Measurements from ENCODE around the gene CPLANE1.

The CPLANE1 gene

DNA sequence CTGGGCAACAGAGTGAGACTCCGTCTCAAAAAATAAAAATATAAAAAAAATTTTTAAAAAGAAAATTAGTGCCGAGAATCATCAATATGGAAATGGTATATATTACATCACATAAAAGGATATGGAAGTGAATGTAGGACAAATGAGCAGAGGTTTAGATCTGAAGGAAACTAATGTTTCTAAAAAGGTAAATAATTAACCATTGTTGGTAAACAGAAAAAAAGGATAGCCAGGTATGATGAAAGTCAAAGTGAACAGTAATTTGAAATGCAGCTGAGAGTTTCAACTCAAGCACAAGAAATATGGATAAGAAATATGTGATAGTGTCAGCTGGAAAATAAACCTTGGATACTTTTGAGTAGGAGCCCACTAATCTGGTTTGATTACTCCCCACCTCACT, 76.2 kb downstream of the CPLANE1 start:
- TF ChIP-seq ZFP30 (CRISPR knock-in tag; IDR thresholded peaks at IDR 0.05), result no peak
- TF ChIP-seq ZNF565 (CRISPR knock-in tag; conservative IDR thresholded peaks at IDR 0.05; ENCODE audit: low read depth), result no peak
- TF ChIP-seq OSR1 (CRISPR knock-in tag; IDR thresholded peaks at IDR 0.05), result no peak
- TF ChIP-seq, protein P1, sequence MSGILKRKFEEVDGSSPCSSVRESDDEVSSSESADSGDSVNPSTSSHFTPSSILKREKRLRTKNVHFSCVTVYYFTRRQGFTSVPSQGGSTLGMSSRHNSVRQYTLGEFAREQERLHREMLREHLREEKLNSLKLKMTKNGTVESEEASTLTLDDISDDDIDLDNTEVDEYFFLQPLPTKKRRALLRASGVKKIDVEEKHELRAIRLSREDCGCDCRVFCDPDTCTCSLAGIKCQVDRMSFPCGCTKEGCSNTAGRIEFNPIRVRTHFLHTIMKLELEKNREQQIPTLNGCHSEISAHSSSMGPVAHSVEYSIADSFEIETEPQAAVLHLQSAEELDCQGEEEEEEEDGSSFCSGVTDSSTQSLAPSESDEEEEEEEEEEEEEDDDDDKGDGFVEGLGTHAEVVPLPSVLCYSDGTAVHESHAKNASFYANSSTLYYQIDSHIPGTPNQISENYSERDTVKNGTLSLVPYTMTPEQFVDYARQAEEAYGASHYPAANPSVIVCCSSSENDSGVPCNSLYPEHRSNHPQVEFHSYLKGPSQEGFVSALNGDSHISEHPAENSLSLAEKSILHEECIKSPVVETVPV (CRISPR knock-in tag; IDR thresholded peaks at IDR 0.05), result no peak
- TF ChIP-seq GLIS3 (CRISPR knock-in tag; IDR thresholded peaks at IDR 0.05), result no peak
- TF ChIP-seq, protein P2, sequence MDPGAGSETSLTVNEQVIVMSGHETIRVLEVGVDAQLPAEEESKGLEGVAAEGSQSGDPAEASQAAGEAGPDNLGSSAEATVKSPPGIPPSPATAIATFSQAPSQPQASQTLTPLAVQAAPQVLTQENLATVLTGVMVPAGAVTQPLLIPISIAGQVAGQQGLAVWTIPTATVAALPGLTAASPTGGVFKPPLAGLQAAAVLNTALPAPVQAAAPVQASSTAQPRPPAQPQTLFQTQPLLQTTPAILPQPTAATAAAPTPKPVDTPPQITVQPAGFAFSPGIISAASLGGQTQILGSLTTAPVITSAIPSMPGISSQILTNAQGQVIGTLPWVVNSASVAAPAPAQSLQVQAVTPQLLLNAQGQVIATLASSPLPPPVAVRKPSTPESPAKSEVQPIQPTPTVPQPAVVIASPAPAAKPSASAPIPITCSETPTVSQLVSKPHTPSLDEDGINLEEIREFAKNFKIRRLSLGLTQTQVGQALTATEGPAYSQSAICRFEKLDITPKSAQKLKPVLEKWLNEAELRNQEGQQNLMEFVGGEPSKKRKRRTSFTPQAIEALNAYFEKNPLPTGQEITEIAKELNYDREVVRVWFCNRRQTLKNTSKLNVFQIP (CRISPR knock-in tag; IDR thresholded peaks at IDR 0.05; ENCODE audit: borderline replicate concordance, low read depth), result no peak
- TF ChIP-seq ZC3H10 (CRISPR knock-in tag; IDR thresholded peaks at IDR 0.05), result no peak
- TF ChIP-seq, protein P3, sequence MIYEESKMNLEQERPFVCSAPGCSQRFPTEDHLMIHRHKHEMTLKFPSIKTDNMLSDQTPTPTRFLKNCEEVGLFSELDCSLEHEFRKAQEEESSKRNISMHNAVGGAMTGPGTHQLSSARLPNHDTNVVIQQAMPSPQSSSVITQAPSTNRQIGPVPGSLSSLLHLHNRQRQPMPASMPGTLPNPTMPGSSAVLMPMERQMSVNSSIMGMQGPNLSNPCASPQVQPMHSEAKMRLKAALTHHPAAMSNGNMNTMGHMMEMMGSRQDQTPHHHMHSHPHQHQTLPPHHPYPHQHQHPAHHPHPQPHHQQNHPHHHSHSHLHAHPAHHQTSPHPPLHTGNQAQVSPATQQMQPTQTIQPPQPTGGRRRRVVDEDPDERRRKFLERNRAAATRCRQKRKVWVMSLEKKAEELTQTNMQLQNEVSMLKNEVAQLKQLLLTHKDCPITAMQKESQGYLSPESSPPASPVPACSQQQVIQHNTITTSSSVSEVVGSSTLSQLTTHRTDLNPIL (CRISPR knock-in tag; IDR thresholded peaks at IDR 0.05; ENCODE audit: low read depth), result no peak
- TF ChIP-seq ZNF70 (CRISPR knock-in tag; IDR thresholded peaks at IDR 0.05), result no peak
- TF ChIP-seq TCF4 (CRISPR knock-in tag; IDR thresholded peaks at IDR 0.05; ENCODE audit: borderline replicate concordance), result no peak
- TF ChIP-seq TOX (CRISPR knock-in tag; IDR thresholded peaks at IDR 0.05; ENCODE audit: borderline replicate concordance), result no peak
- no peak for TF ChIP-seq ARNTL (CRISPR knock-in tag; IDR thresholded peaks at IDR 0.05; ENCODE audit: borderline replicate concordance, low read depth)
- no peak for TF ChIP-seq BACH2 (CRISPR knock-in tag; IDR thresholded peaks at IDR 0.05; ENCODE audit: borderline replicate concordance)
- no peak for TF ChIP-seq ZFP3 (CRISPR knock-in tag; IDR thresholded peaks at IDR 0.05)
- TF ChIP-seq ZNF8 (CRISPR knock-in tag; IDR thresholded peaks at IDR 0.05), result no peak
- no peak for TF ChIP-seq CSDC2 (CRISPR knock-in tag; IDR thresholded peaks at IDR 0.05)
- TF ChIP-seq SNAI2 (CRISPR knock-in tag; IDR thresholded peaks at IDR 0.05), result no peak
- no peak for ATAC-seq

DNA sequence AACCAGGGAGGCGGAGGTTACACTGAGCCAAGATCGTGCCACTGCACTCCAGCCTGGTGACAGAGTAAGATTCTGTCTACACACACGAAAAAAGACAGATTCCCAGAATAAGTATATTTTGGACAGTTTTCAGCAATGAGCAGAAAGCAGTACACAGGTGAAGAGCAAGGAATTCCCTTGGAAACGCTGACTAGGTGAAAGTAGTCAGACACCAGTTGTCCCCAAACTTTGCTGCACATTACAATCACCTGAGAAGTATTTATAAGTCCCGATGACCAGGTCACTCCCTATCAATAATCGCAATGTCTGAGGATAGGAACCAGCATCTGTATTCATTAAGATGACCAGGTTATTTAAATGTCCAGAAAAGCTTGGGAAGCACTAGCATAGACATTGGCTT, 78.3 kb downstream of the CPLANE1 start:
- no peak for ATAC-seq
- TF ChIP-seq ESRRG (CRISPR knock-in tag; IDR thresholded peaks at IDR 0.05), result no peak
- no peak for TF ChIP-seq SNAI2 (CRISPR knock-in tag; IDR thresholded peaks at IDR 0.05)
- TF ChIP-seq, protein P4, sequence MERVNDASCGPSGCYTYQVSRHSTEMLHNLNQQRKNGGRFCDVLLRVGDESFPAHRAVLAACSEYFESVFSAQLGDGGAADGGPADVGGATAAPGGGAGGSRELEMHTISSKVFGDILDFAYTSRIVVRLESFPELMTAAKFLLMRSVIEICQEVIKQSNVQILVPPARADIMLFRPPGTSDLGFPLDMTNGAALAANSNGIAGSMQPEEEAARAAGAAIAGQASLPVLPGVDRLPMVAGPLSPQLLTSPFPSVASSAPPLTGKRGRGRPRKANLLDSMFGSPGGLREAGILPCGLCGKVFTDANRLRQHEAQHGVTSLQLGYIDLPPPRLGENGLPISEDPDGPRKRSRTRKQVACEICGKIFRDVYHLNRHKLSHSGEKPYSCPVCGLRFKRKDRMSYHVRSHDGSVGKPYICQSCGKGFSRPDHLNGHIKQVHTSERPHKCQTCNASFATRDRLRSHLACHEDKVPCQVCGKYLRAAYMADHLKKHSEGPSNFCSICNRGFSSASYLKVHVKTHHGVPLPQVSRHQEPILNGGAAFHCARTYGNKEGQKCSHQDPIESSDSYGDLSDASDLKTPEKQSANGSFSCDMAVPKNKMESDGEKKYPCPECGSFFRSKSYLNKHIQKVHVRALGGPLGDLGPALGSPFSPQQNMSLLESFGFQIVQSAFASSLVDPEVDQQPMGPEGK (CRISPR knock-in tag; IDR thresholded peaks at IDR 0.05; ENCODE audit: borderline replicate concordance), result no peak
- no peak for TF ChIP-seq ARNTL (CRISPR knock-in tag; IDR thresholded peaks at IDR 0.05; ENCODE audit: borderline replicate concordance, low read depth)
- TF ChIP-seq, protein P5, sequence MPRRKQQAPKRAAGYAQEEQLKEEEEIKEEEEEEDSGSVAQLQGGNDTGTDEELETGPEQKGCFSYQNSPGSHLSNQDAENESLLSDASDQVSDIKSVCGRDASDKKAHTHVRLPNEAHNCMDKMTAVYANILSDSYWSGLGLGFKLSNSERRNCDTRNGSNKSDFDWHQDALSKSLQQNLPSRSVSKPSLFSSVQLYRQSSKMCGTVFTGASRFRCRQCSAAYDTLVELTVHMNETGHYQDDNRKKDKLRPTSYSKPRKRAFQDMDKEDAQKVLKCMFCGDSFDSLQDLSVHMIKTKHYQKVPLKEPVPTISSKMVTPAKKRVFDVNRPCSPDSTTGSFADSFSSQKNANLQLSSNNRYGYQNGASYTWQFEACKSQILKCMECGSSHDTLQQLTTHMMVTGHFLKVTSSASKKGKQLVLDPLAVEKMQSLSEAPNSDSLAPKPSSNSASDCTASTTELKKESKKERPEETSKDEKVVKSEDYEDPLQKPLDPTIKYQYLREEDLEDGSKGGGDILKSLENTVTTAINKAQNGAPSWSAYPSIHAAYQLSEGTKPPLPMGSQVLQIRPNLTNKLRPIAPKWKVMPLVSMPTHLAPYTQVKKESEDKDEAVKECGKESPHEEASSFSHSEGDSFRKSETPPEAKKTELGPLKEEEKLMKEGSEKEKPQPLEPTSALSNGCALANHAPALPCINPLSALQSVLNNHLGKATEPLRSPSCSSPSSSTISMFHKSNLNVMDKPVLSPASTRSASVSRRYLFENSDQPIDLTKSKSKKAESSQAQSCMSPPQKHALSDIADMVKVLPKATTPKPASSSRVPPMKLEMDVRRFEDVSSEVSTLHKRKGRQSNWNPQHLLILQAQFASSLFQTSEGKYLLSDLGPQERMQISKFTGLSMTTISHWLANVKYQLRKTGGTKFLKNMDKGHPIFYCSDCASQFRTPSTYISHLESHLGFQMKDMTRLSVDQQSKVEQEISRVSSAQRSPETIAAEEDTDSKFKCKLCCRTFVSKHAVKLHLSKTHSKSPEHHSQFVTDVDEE (CRISPR knock-in tag; IDR thresholded peaks at IDR 0.05), result no peak
- TF ChIP-seq, protein P3 (CRISPR knock-in tag; IDR thresholded peaks at IDR 0.05; ENCODE audit: low read depth), result no peak
- TF ChIP-seq TCF4 (CRISPR knock-in tag; IDR thresholded peaks at IDR 0.05; ENCODE audit: borderline replicate concordance), result no peak
- no peak for TF ChIP-seq RARB (CRISPR knock-in tag; IDR thresholded peaks at IDR 0.05)
- no peak for TF ChIP-seq ZNF70 (CRISPR knock-in tag; IDR thresholded peaks at IDR 0.05)
- TF ChIP-seq ISL1 (CRISPR knock-in tag; IDR thresholded peaks at IDR 0.05), result no peak
- TF ChIP-seq PPARA (CRISPR knock-in tag; IDR thresholded peaks at IDR 0.05; ENCODE audit: borderline replicate concordance), result no peak
- no peak for TF ChIP-seq BACH2 (CRISPR knock-in tag; IDR thresholded peaks at IDR 0.05; ENCODE audit: borderline replicate concordance)
- no peak for TF ChIP-seq ZC3H10 (CRISPR knock-in tag; IDR thresholded peaks at IDR 0.05)
- no peak for TF ChIP-seq OSR1 (CRISPR knock-in tag; IDR thresholded peaks at IDR 0.05)
- TF ChIP-seq GLIS3 (CRISPR knock-in tag; IDR thresholded peaks at IDR 0.05), result no peak
- TF ChIP-seq ZNF8 (CRISPR knock-in tag; IDR thresholded peaks at IDR 0.05), result no peak

Measured in SK-N-SH treated with all-trans-retinoic acid at 6 μM for 48 hours (cell line).